Measurements from ENCODE around the gene NCAN.

DNA sequence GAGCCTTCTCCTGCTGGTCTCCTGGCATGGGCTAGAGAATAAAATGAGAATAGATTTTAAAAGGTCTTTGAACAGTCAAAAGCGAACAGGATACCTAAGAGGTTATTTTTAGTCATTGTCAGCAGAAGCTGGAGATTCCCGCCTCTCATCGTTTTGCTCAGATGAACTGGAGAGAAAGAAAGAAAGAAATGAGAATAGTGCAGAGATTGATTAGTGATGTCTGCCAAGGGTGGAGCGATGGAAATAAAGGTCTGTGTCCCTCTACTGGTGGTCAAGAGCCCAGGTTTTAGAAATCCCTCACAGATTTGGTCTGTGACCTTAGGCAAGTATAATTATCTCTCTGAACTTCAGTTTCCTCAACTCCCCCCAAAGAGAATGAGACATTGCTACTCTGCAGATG lies 5.3 kb downstream of the NCAN start:
- TF ChIP-seq POLR2A (IDR thresholded peaks at IDR 0.05) (no peak), CTCF (IDR thresholded peaks at IDR 0.05) (no peak)
